SH-SY5Y (cell line): ENCODE results near the gene CGRRF1.

Source experiments
- GATA2 ChIP-seq: IDR thresholded peaks from 2 replicates; pipeline ENCODE4 v1.6.1; 2011; ENCODE audit warnings: mild to moderate bottlenecking, low read depth, low read length
- GATA3 ChIP-seq: IDR thresholded peaks from 2 replicates; pipeline ENCODE4 v1.6.1; 2011; ENCODE audit warnings: low read depth, mild to moderate bottlenecking, low read length, moderate library complexity

GRCh38 chr14:54533100-54533499, 23.4 kb downstream of the CGRRF1 start:
- TF ChIP-seq GATA2 (no peak), GATA3 (no peak)
